Ovary (tissue), 3 donors: ENCODE measurements around the gene KCNK7.

Source experiments
- EP300 ChIP-seq: sonication (generic); formaldehyde crosslinking; IDR thresholded peaks from one replicate; pipeline ENCODE4 v1.6.1; 2017; ENCODE audit warnings: antibody characterized with exemption
- POLR2A ChIP-seq: fragments of 450-650 bp; IDR thresholded peaks from one replicate; pipeline ENCODE4 v1.6.1; 2017; ENCODE audit warnings: antibody characterized with exemption, mild to moderate bottlenecking, moderate library complexity
- TF ChIP-seq, protein P1 (sequence below), 3 donors: fragments of 450-650 bp in 2 of 3; fragments of 200-600 bp in 1 of 3; IDR thresholded peaks; one replicate each; pipeline versions ENCODE4 v1.5.1 to v1.8.0; 2016 to 2022; ENCODE audit warnings: antibody characterized with exemption in 3 of 3, mild to moderate bottlenecking in 1 of 3
- donor health status: DM: no; HTN: no; CAD: no.

DNA sequence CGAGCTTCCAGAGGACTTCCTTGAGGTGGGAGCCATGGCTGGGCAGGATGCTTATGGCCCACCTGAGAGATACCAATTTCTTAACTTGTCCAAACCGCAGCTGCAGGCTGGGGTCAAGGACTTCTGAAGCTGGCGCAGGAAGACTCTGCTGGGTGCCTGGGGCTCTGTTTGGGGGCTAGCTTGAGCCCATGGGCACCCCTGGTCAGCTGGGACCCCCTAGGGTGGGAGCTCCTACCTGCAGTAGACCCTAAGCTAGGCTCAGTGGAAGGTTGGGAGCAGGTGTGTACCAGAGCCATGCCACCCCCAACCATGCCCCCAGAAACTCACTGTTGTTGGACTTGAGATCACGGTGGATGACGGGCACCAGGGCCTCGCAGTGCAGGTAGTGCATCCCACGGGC lies 17.1 kb upstream of the KCNK7 start:
- TF ChIP-seq POLR2A (no peak), EP300 (no peak)
- TF ChIP-seq, protein P1, sequence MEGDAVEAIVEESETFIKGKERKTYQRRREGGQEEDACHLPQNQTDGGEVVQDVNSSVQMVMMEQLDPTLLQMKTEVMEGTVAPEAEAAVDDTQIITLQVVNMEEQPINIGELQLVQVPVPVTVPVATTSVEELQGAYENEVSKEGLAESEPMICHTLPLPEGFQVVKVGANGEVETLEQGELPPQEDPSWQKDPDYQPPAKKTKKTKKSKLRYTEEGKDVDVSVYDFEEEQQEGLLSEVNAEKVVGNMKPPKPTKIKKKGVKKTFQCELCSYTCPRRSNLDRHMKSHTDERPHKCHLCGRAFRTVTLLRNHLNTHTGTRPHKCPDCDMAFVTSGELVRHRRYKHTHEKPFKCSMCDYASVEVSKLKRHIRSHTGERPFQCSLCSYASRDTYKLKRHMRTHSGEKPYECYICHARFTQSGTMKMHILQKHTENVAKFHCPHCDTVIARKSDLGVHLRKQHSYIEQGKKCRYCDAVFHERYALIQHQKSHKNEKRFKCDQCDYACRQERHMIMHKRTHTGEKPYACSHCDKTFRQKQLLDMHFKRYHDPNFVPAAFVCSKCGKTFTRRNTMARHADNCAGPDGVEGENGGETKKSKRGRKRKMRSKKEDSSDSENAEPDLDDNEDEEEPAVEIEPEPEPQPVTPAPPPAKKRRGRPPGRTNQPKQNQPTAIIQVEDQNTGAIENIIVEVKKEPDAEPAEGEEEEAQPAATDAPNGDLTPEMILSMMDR (IDR thresholded peaks at IDR 0.05): no peak
